HG03439 (cell line): ENCODE data around the gene DIPK1C.

ENCODE experiments used
- ATAC-seq: cut with Tn5 transposase; IDR thresholded peaks from one replicate; pipeline ENCODE4 v1.9.1; 2021; ENCODE audit warnings: mild to moderate bottlenecking, moderate library complexity; ENCODE audit not compliant: unreplicated experiment

DIPK1C gene

DNA sequence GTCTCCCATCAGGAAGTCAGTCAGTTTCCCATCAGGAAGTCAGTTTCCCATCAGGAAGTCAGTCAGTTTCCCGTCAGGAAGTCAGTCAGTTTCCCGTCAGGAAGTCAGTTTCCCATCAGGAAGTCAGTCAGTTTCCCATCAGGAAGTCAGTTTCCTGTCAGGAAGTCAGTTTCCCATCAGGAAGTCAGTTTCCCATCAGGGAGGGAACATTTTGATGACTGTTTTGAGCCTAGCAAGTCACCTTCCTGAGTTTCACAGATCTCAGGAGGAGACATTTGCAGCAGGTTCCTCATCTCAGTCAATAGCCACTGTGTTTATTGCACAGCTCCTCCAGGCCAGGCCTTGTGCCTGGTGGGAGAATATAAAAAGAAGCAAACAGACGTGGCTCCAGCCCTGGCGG, 31.9 kb downstream of the DIPK1C start:
- ATAC-seq, result no peak

DNA sequence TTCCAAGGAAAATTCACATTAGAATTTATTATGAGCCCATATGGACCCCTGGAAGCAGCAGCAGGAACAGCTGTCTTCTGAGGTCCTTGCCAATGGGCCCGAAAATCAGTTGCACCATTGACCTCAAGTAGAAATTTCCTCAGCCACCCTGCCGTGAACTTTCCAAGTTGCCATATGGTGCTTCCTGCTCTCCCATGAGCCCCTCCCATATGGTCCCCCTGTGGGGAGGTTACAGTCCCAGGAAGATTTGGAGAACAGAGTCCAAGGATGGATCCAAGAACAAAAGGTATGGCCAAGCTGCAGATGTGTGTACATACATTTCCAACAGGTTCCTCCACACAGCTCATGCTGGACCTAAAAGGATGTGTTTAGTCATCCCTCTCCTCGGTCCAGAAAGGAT, 34.6 kb downstream of the DIPK1C start:
- no peak for ATAC-seq

DNA sequence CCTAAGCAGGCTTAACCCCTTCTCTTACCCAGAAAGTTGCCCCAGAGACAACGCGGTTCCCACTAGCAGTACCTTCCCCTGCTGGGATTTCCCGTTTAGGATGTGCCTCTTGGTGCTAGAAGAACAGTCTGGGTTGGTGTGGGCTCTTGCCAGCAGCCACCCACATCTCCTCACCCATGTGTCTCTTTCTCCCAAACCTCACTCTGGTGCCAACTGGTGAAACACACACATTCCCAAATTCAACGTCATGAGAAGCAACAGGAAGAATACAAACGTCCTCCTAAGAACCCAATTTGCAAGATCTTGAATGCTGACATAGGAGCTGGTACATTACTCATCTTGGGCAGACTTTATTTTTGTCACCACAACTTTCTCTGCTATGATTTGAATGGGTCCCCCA, 36.2 kb downstream of the DIPK1C start:
- ATAC-seq, result no peak

DNA sequence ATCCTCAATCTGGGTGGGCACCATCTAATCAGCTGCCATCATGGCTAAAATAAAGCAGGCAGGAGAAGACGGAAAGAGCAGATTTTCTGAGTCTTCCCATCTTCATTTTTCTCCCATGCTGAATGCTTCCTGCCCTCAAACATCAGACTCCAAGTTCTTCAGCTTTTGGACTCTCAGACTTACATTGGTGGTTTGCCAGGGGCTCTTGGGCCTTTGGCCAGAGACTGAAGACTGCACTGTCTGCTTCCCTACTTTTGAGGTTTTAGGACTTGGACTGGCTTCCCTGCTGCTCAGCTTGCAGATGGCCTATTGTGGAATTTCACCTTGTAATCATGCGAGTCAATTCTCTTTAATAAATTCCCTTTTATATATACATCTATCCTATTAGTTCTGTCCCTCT, 36.6 kb downstream of the DIPK1C start:
- no peak for ATAC-seq

DNA sequence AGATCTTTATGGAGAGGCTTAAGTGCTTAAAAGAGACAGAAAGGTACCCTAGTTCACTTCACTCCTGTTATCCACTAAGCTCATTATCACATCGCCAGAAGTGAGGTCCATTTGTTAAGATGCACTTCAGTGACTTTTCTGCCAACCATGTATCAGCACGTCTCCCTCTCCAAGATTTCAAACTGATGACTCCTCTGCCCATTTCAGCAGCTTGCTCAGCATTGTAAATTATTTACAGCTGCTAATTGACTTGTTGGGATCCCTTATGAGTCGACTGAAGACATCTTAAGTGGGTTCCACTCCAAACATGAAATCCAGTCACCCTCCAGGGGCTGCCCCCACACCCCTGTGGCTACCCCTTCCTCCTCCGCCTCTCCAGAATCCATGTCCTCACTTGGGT, 37.3 kb downstream of the DIPK1C start:
- no peak for ATAC-seq

DNA sequence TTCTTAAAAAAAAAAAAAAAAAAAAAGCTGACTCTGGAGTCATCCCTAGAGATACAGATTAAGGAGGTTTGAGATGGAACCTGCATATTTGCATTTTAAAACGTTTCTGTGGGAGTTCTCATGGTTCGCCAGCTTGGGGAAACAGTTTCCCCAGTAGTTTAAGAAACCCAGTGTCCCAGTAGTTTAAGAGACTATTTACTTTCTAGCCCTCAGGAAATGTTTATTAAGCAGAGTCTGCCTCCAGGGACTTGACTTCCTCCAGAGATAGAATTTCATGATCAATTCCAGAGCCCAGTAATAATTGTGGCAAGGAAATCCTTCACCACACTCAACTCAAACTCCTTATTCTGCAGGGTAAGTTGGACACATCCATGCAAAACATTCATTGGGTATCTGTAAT, 39.1 kb downstream of the DIPK1C start:
- no peak for ATAC-seq

DNA sequence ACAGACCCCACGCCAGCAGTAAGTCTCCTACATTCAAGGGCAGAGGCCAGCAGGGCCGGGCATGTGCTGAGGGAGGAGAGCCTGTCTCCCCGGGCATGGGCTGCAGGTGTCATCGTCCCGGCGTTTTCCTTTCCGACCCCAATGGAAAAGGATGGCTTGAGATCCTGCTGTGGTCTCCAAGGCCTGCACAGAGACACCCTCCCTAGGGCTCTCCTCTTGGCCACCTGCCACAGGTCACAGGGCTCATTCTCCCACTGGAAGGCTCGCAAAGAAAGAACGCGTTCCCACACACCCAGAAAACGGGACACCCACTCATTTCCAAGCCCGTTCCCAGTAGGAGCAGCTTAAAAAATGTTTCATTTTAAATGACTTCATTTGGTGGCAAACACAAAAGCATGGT, 41.0 kb downstream of the DIPK1C start:
- ATAC-seq, result no peak

DNA sequence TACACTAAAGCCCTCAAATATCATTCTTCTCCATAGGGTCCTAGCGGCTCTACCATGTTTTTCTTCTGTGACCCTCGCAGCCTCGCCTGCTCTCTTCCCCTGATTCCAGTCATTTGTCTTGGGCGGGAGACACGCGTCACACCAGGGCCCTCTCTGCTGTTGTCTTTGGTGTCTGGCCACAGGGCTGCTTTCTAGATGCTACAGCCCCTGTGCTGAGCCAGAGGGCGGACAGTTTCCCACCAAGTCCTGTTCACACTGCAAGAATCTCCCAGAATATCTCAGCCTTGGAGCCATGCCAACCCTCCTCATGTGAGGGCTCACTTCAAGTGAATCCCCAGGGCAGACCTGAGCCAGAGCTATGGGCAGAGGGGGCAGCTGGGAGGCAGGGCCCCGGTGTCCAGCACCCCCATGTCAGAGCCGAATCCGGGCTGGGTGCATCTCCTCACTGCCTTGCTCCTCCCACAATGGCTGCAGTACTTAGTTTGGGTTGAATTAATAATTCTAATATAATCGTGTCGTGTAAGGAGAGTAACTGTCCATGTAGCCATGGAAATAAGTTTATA, 42.1 kb downstream of the DIPK1C start:
- ATAC-seq, result no peak

DNA sequence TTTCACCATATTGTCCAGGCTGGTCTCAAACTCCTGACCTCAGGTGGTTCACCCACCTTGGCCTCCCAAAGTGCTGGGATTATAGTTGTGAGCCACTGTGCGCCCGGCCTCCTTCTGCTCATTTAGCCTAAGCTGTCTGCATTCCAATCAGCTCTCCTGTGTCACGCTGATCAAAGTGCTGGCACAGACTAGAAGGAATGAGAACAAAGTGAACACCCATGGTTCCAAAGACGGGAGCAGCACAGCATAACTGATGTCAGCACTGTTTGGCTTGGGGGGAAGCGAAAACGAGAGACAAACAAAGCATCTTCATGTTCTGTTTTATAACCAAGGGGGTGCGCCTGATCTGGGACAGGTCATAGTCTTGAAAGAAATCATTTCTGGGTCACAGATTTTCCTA, 43.3 kb downstream of the DIPK1C start:
- ATAC-seq, result no peak

DNA sequence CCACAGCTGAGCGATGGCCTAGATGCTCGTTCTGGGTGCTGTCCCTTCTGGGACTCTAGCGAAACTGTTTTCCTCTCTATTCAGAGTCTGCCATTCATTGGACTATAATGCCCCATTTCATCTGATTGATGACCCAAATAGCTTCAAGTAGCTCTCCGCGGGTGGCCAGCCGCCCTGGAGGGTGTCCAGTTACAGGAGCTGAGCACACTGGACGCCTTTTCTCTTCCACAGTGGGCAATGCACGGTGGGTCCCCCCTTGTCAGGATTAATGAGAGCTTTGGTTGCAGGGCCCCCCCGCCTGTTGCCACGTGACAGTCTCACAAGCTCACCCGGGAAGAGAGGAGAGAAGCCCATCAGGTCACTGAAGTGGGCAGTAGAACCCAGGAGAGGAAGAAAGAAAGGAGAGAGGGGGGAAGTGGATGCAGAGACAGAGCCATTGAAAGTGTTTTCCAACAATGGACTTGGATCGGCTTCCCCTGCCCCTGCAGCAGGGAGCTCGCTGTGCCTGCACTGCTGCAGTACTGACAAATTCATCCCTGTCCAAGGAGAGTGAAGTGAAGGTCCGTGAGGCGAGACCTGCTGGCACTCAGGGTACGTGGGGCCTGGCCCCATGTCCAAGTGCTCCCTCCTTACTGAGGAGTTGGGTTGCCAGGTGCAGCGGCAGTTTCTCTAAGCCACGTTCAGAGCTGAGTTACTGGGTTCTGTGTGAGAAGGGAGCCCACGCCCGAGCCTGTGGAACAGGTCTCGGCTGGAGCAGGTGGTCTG, 44.8 kb downstream of the DIPK1C start:
- ATAC-seq, result no peak

DNA sequence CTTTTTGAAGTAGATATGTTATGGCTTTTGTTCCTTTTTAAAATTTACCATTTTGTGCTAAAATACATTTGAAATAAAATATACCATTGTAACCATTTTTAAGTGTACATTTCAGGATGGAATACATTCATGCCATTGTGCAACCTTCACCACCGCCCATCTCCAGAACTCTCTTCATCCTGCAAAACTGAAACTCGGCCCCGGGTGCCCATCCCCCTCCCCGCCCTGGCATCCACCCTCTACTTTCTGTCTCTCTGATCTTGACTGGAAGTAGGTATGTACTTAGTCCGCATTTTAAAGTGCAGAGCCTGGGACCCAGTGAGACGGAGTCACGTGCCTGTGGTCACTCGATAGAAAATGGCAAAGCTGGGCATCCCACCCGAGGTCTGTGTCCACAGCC, 45.6 kb downstream of the DIPK1C start:
- ATAC-seq, result no peak

DNA sequence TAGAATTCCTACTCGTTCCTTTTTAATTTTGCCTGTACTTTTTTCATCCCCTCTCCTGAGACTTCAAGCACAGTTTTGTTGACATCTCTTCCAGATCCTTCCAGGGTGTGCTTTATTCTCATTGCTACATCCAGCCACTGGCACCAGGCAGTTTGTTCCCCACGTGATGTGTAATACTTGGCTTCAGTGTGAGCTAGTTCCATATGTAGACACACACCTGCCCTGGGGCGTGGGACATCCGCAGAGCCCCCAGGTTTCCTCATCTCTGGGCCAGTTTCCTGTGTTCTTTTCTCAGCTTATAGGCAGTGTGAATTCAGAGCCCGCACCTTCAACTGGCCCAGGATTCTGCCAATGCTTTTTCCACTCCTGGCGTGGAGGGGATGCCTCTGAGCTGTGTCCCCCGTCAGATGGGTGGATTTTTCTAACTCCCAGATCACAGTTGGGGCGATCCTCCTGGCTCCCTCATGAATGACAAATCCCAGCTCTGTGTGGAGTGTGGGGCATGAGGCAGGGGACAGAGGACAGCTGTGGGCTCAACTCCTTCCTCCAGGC, 46.6 kb downstream of the DIPK1C start:
- ATAC-seq, result no peak

DNA sequence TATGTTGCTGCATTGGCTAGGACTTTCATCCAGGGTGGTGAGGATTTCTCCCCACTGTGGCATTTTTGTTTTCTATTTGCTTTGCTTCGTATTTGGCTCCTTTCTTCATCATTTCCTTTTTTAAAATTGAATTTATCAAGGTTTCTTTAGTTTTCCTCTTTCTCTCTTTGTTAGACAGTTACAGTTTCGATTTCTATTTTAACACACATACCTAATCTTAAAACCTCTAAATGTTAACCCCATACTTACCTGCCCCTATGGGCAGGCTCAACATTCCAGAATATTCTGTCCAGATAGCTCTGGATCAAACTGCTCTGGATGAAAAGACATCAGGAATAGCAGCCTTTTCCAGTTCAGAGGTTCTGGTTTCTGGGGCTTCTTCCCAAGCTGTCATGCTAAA, 49.2 kb downstream of the DIPK1C start:
- no peak for ATAC-seq

DNA sequence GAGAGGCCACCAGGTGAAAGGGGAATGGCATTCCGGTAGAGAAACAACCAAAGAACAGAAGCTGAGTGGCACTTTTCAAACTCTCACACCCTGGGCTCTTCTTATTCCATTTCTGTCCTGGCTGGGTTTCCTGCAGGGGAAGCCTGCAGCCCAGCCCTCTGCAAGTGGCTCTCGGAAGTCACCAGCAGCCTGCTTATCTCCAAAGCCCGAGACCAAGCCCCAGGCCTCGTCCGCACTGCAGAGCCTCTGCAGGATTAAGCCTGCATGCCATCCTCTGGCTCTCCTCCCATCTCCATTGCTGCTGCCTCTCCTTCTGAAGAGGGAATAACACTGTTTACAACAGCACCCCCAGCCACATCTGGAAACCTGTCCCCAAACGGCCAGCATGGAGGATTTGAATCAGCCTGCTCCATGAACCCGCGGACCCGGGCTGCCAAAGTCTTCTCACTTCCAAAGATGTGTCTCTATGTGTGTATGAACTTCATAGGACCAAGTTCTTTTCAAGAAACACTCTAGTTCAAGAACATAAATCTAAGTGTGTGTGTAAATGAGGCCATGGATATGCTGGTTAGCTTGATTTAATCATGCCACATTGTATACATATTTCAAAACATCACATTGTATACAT, 54.2 kb downstream of the DIPK1C start:
- ATAC-seq, result no peak

DNA sequence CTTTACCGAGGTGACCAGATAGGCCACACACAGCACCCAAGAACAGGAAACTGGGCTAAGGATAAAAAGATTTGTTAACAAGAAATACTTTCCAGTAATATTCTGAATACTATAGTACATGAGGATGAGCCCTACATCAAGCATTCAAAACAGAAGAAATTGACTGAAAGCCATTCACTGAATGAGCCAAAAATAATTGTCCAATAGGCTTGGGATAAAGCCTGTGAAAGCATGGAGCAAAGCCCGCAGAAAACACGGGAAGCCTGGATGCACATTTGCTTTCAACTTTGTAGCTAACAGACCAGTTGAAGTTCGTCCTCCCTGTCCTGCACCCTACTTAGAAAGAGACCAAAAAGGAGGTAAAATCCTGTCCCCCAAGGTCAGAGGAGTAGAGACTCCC, 56.3 kb downstream of the DIPK1C start:
- ATAC-seq, result no peak

DNA sequence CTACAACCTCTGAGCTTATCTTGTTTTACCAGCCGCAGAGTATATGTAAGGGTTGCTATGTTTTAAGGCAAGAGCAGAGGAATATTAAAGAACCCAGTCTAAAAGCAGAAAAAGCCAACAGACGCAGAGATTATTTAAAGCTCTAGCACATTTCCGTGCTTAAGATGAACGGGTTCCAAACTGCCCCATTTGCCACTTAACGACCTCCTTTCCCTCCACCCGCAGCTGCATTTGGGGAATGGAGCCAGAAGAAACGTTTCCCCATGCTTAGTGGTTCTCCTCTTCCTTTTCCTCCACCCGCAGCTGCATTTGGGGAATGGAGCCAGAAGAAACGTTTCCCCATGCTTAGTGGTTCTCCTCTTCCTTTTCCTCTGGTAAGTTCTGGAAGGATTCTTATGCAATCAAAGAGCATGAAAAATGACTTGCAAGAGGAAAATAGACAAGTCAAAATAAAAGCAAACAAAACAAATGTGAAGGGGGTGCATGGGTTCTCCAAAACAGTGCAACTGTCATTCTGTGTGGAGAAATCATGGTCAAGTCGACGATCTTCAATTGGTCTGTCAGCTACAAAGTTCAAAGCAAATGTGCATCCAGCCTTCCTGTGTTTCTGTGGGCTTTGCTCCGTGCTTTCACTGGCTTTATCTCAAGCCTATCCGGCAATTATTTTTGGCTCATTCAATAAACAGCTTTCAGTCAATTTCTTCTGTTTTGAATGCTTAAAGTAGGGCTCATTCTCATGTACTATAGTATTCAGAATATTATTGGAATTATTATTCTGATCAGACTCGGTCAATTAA, 57.8 kb downstream of the DIPK1C start:
- no peak for ATAC-seq

DNA sequence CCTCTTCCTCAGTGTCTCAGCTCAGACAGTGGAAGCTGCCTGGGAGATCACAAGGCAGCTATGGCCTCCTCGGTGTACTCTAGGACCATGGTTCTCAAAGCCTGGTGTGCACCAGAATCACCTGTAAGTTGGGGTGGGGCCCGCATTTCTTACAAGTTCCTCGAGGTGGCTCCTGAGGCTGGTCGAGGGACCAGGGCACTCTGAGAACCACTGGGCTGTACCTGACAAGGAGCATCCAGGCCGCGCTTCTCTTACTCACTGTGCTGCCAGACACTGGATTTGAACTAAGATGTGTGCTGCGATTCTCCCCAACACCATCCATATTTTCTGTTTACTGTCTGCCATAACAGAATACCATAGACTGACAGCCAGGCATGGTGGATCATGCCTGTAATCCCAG, 59.5 kb downstream of the DIPK1C start:
- ATAC-seq, result no peak

DNA sequence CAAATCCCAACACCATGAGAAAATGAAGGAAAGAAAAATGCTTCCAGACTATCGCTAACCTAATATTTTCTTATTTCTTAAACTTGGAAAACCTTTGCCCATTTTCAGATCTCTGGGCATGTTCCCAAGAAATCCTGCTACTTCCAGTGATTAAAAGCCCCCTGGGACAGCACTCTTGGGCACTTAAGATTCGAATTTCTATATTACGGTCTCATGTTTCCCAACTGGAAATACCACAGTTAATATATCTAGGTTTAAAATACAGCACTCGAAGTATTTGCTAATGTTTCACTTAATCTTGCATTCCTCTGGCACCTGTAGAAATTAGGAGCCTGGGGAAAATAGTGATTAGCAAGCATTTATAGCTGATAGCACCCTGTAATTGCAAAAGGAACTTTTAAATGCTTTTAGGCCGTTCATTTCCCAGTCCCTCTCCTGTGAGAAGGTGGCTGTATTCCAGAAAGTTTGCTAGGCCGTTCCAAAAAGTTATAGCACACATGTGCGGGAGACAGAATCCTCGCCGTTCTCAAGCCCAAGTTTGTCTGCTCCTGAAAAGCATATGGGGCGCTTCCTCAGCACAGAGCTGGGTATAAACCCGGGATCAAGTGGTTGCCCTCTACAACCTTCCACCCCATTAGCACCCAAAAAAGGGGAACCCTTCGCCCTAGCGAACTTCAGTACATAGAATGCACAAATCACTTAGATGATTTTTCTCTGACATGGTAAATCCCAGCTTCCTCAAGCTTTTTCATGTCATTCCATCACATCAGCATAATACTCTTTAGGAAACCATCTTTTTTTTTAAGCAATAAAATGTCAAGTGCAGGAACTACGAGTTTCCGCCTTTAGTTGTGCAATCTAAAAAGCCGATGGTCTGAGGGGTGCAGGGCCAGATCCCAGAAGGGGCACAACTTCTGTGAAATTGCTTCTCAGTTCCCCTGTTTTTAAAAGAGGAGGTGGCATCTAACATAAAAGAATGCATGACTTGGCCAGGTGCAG, 60.6 kb downstream of the DIPK1C start:
- ATAC-seq, result no peak

DNA sequence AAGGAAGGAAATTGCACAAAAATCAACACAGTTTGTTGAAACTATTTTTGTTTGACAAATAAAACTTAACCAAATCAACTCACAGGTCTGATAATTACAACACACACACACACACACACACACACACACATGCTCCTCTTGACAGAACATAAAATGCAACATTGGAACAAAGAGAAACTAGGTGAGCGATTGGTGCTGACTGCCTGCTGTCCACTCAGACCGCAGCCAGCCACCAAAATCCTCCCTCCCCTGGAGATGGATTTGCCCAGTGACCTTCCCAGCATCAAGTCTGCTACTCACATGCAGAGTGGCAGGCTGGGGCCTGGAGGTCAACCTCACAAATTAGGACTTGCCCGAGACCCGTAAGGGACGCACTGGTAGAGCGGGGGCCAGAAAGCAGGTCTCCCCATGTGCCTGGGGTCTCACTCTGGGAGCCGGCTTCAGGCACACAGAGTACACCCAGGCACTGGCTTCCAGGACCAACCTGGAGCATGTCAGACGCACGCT, 61.4 kb downstream of the DIPK1C start:
- no peak for ATAC-seq

DNA sequence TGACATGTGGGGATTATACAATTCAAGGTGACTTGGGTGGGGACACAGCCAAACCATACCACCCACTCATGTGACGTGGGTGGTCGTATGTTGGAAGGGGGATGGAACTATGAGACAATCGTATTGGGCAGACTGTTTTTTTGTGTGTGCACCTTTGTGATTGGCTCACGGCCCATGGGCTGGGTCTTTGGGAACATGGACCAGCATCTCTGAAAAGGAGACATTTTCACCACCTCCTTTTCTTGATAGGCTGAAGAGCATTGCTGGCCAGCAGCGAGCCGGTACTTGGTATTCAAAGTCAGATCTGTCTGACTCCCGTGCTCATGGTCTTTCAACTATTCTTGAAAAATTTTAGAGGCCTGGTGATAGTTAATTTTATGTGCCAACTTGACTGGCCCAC, 62.1 kb downstream of the DIPK1C start:
- ATAC-seq, result no peak
